SW480 (cell line): Measurements from ENCODE around the gene MAST1.
"Not testable (repeated sequence)": the region's sequence is repeated elsewhere in the genome, so short reads cannot be mapped to it uniquely, and the experiment has no call there.

Source experiments
- DNase-seq: peaks from one replicate; pipeline ENCODE4 v3.0.0-alpha.2; 2016; ENCODE audit warnings: low spot score

MAST1 gene

DNA sequence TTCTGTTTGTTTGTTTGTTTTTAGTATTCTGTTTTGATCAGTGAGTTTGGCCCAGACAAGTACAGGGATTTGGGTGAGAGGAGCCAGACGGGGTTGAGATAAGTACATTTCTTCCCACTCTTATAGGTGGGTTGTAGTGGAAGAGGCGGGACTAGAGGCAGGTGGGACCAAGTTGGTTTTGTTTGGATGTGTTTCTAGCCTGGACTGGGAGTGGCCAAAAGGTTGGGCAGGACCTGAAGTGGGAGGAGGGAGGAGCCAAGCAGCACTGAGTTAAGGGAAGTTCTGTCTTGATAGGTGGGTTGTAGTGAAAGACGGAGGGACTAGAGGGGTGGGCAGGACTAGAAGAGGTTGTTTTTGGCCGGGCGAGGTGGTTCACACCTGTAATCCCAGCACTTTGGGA, 33.9 kb downstream of the MAST1 start:
- peak; percentile 62 for DNase-seq

DNA sequence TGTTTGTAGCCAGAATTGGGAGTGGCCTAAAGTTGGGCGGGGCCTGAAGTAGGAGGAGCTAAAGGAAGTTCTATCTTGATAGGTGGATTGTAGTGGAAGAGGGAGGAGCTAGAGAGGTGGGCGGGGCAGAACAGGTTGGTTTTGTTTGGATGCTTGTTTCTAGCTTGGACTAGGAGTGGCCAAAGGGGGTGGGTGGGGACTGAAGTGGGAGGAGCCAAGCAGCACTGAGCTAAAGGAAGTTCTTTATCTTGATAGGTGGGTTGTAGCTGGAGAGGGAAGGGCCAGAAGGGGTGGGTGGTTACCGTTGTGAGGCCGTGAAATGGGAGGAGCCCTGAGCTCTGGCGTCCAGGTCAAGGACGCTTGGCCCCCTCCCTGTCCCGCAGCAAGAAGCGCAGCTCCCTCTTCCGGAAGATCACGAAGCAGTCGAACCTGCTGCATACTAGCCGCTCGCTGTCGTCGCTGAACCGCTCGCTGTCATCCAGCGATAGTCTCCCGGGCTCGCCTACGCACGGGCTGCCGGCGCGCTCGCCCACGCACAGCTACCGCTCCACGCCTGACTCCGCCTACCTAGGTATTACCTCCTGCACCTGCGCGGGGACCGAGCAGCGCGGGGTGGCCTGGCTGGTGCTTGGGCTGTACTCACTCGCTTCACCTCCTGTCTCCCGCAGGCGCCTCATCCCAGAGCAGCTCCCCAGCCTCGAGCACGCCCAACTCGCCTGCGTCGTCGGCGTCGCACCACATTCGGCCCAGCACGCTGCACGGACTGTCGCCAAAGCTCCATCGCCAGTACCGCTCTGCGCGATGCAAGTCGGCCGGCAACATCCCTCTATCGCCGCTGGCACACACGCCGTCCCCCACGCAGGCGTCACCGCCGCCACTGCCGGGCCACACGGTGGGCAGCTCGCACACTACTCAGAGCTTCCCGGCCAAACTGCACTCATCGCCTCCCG, 34.9 kb downstream of the MAST1 start:
- peak; percentile 97 for DNase-seq

DNA sequence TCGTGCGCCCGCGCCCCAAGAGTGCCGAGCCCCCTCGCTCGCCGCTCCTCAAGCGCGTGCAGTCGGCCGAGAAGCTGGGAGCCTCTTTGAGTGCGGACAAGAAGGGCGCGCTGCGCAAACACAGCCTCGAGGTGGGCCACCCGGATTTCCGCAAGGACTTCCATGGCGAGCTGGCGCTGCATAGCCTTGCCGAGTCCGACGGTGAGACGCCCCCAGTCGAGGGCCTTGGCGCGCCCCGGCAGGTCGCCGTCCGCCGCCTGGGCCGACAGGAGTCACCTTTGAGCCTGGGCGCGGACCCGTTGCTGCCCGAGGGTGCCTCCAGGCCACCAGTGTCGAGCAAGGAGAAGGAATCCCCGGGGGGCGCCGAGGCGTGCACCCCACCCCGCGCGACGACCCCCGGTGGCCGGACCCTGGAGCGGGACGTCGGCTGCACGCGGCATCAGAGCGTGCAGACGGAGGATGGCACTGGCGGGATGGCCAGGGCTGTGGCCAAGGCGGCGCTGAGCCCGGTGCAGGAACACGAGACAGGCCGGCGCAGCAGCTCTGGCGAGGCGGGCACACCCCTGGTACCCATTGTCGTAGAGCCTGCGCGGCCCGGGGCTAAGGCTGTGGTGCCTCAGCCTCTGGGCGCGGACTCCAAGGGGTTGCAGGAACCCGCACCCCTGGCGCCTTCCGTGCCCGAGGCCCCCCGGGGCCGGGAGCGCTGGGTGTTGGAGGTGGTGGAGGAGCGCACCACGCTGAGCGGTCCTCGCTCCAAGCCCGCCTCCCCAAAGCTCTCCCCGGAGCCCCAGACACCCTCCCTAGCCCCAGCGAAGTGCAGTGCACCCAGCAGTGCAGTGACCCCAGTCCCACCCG, 35.8 kb downstream of the MAST1 start:
- no peak for DNase-seq

GRCh38 chr19:12875086-12875485, 36.8 kb downstream of the MAST1 start:
- DNase-seq = no peak

GRCh38 chr19:12880551-12881171, 42.3 kb downstream of the MAST1 start:
- DNase-seq = peak; percentile 34

DNA sequence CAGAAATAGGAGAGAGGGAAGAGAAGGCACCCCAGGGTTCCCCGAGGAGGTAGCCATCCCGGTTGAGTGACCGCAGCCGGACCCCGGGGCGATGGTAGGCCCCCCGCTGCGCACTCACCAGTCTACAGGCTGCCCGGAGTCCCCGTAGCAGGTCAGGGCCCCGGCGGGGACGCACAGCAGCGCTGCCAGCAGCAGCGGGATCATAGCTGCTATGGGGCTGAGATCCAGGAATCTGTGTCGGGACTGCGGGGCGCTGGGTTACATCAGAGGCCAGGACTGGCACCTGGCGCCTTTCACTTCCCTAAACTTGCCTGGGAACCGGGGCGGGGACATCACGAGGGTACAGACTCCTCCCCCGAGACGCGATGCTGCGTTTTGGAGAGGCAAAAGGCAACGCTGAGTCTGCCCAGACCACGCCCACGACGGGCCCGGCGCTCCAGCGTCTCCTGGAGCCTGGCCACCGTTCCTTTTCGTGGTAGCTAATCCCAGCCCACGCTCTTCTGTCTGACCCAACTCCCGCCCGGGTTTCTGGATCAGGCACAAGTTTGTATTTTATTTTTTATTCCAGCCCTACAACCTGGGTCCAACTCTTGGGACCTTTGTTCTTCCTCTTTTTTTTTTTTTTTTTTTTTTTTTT, 43.0 kb downstream of the MAST1 start, which contains the start of gene DNASE2:
DNASE2 (minus strand) TSS at position 278 of the 637 bp plus-strand sequence; CDS start at position 204, 74 bp downstream.
- peak; percentile 97 for DNase-seq

- DNase-seq = no peak
These were observed 44.3 kb downstream of the MAST1 start for GRCh38 chr19:12882589-12882988.

- DNase-seq = no peak
These were observed 45.9 kb downstream of the MAST1 start for GRCh38 chr19:12884202-12884601.

- DNase-seq = no peak
These were observed 46.3 kb downstream of the MAST1 start for GRCh38 chr19:12884627-12884925.

DNA sequence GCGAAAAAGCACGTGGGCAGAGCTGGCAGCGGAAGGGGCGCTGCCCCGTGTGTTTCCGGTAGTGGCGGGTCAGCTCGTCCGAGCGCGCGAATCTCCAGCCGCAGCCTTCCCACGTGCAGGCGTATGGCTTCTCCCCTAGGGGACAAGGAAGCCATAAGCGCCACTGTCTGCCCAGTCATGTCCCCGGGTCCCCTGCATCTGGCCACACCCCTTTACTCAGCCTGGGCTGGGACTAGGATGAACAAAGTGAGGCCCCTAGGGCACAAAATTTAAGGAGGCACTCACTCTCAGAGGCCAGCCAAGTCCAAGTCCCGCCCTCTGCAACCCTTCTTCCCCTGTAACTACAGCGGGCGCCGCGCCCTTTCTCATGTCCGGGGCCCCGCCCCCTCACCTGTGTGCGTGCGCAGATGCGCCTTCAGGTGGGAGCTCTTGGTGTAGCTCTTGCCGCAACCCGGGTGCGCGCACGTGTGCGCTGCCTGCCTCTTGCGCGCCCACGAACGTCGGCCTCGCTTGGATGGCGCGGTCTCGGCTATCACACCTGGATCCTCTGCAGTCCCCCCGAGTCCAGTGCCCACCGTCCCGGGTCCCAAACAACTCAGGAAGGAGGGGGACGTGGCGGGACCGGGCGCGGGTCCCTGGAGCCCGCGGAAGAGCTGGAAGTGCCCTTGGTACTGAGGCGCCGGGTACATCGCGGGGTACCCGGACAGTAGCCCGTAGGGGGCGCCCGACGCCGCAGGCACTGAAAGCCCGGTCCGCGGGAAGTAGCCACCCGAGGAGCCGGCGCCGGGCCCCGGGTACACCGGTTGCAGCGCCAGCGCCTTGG, 46.8 kb downstream of the MAST1 start:
- peak; percentile 93 for DNase-seq

GRCh38 chr19:12885749-12886650, 47.7 kb downstream of the MAST1 start:
- peak; percentile 13 for DNase-seq

GRCh38 chr19:12886651-12886968, 48.3 kb downstream of the MAST1 start:
- no peak for DNase-seq

- DNase-seq = no peak
These were observed 48.8 kb downstream of the MAST1 start, which contains the start of gene KLF1 for GRCh38 chr19:12886969-12887747. Gene KLF1 (minus strand): TSS chr19:12887201. CDS start chr19:12887140, 61 bp downstream.

GRCh38 chr19:12888006-12888603, 49.8 kb downstream of the MAST1 start:
- DNase-seq = no peak

DNA sequence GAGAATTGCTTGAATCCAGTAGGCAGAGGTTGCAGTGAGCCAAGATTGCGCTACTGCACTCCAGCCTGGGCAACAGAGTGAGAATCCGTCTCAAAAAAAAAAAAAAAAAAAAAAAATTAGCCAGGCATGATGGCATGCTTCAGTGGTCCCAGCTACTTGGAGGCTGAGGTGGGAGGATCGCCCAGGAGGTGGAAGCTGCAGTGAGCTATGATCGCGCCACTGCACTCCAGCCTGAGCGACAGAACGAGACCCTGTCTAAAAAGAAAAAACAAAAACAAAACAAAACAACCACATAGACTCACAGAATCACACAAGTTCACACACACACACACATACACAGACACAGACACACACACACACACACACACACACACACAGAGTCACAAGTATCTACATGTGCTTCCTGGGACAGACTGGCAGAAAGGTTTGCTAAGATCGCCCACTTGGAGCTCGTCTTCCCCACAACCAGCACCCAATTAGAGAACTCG, 52.0 kb downstream of the MAST1 start:
- DNase-seq = not testable (repeated sequence)

- peak; percentile 100 for DNase-seq
These were observed 52.7 kb downstream of the MAST1 start, which contains the start of gene GCDH for GRCh38 chr19:12890787-12891552. Gene GCDH (plus strand): TSS chr19:12891160. CDS start chr19:12891305, 145 bp downstream.

DNA sequence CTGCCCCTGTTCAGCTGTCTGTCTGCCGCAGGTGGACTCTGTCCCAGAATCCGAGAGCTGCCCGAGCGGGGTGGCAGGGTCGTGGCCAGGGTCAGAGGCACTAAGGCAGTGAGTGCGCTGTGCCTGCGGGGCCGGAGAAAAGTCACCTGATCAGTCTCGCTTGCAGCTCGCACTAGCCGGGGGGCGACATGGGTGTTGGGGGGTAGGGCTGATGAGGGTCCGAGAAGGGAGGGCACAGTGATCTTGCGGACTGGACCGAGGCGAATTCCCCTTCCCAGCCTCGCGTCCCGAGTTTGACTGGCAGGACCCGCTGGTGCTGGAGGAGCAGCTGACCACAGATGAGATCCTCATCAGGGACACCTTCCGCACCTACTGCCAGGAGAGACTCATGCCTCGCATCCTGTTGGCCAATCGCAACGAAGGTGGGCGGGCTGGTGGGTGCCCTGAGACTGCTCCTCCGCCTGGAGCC, 53.3 kb downstream of the MAST1 start:
- no peak for DNase-seq

DNA sequence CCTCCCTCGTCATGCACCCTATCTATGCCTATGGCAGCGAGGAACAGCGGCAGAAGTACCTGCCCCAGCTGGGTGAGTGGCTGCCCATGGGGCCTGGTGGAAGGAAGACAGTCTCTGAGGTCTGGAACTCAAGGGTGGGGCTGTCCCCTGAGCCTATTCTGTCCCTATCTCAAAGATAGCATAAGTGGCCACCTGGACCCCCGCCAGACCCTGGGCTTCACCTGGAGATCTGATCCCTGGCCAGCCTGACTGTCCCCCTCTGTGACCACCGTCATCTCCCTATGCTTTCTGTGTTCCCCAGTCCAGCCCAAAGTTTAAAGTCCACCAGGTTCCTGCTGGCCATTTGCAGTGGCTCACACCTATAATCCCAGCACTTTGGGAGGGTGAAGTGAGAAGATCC, 55.3 kb downstream of the MAST1 start:
- DNase-seq = no peak
